K562 treated with DMSO at 1 percent for 4 hours (cell line): ENCODE data around the gene PFDN5. TPM values are rescaled to one million over a fixed set of nuclear protein-coding genes. Genes with fewer than 3 reads are reported as not detected.

ENCODE experiments used
- total RNA-seq: library from RNA; unstranded; fragments of 300-600 nt; gene quantifications from 2 replicates; pipeline ENCODE4 v1.2.3, GENCODE V29; 2022; ENCODE audit not compliant: insufficient read depth

Gene PFDN5
- total RNA-seq = 635 and 661 TPM in 2 replicates

GRCh38 chr12:53295070-53295890 lies at the start of gene PFDN5:
PFDN5 (plus strand) TSS chr12:53295542; CDS start chr12:53295568, 26 bp downstream.

GRCh38 chr12:53267999-53268629 lies 27.2 kb upstream of the PFDN5 start, which contains the start of gene ESPL1:
ESPL1 (plus strand) TSS chr12:53268299; CDS start chr12:53268767, 468 bp downstream.

GRCh38 chr12:53299454-53300180 lies 4.3 kb downstream of the PFDN5 start, which contains the start of gene MYG1:
MYG1 (plus strand) TSS chr12:53299695; CDS start chr12:53299738, 43 bp downstream.

GRCh38 chr12:53336181-53336681 lies 40.9 kb downstream of the PFDN5 start, which contains the start of gene SP7:
SP7 (minus strand) TSS chr12:53336354; CDS start chr12:53335646, 708 bp downstream.

Other genes with a start within 250 kb of the PFDN5 start
- 1.4 and 1.5 TPM in 2 replicates for gene TNS2, start 245.5 kb upstream of the PFDN5 start, total RNA-seq
- gene SPRYD3, start 216.2 kb upstream of the PFDN5 start, total RNA-seq = 9.6 and 12.4 TPM in 2 replicates
- gene IGFBP6, start 197.9 kb upstream of the PFDN5 start, total RNA-seq = not detected in 2 replicates
- not detected in 2 replicates for gene SOAT2, start 192.1 kb upstream of the PFDN5 start, total RNA-seq
- 8.9 and 13.9 TPM in 2 replicates for gene ZNF740, start 114.8 kb upstream of the PFDN5 start, total RNA-seq
- 2.3 and 8.1 TPM in 2 replicates for gene CSAD, start 114.6 kb upstream of the PFDN5 start, total RNA-seq
- 1.5 and 2.8 TPM in 2 replicates for gene ITGB7, start 88.3 kb upstream of the PFDN5 start, total RNA-seq
- gene RARG, start 63.3 kb upstream of the PFDN5 start, total RNA-seq = 2.6 and 3.4 TPM in 2 replicates
- gene ESPL1, start 27.2 kb upstream of the PFDN5 start, total RNA-seq = 29.5 and 30.5 TPM in 2 replicates
- 13.3 and 24.0 TPM in 2 replicates for gene MYG1, start 4.2 kb downstream of the PFDN5 start, total RNA-seq
- 64.3 and 78.2 TPM in 2 replicates for gene AAAS, start 26.1 kb downstream of the PFDN5 start, total RNA-seq
- not detected in 2 replicates for gene SP7, start 40.8 kb downstream of the PFDN5 start, total RNA-seq
- gene SP1, start 84.6 kb downstream of the PFDN5 start, total RNA-seq = 19.0 and 23.3 TPM in 2 replicates
- 66.0 and 99.4 TPM in 2 replicates for gene AMHR2, start 128.3 kb downstream of the PFDN5 start, total RNA-seq
- 215 and 222 TPM in 2 replicates for gene PRR13, start 146.2 kb downstream of the PFDN5 start, total RNA-seq
- gene PCBP2, start 156.6 kb downstream of the PFDN5 start, total RNA-seq = 906 and 938 TPM in 2 replicates
- gene MAP3K12, start 203.9 kb downstream of the PFDN5 start, total RNA-seq = 6.0 and 8.7 TPM in 2 replicates
- 55.5 and 59.8 TPM in 2 replicates for gene TARBP2, start 205.7 kb downstream of the PFDN5 start, total RNA-seq
- not detected in 2 replicates for gene NPFF, start 211.9 kb downstream of the PFDN5 start, total RNA-seq